ENCODE results near the gene HCLS1.

GRCh38 chr3:121645054-121645453, 15.6 kb downstream of the HCLS1 start:
- TF ChIP-seq CTCF (IDR thresholded peaks at IDR 0.05) (no peak), ZFX (IDR thresholded peaks at IDR 0.05; ENCODE audit: borderline replicate concordance) (no peak)
